H9 (cell line): ENCODE results near the gene UBE3A. TPM values are rescaled to one million over a fixed set of nuclear protein-coding genes. Genes with fewer than 3 reads are reported as not detected.

Experiments
- DNase-seq: peaks from one replicate; pipeline ENCODE4 v3.0.0-alpha.2; 2017
- H2AFZ ChIP-seq: one replicate; pipeline ENCODE4 v1.6.1; 2013; ENCODE audit warnings: mild to moderate bottlenecking, low read length, control low read depth, moderate library complexity
- H2AK5ac ChIP-seq: 2 replicates; pipeline ENCODE4 v1.6.1; 2013; ENCODE audit warnings: low read length, control low read depth, mixed read lengths; ENCODE audit not compliant: insufficient read length
- H2BK120ac ChIP-seq: one replicate; pipeline ENCODE4 v1.6.1; 2013; ENCODE audit warnings: low read depth, mild to moderate bottlenecking, low read length, control low read depth, inconsistent platforms; ENCODE audit not compliant: poor library complexity, severe bottlenecking
- H2BK12ac ChIP-seq: 2 replicates; pipeline ENCODE4 v1.6.1; 2013; ENCODE audit warnings: low read length, control low read depth, mixed read lengths, low read depth; ENCODE audit not compliant: insufficient read length
- H2BK15ac ChIP-seq: 2 replicates; pipeline ENCODE4 v1.6.1; 2013; ENCODE audit warnings: low read depth, low read length, control low read depth
- H2BK20ac ChIP-seq: one replicate; pipeline ENCODE4 v1.6.1; 2013; ENCODE audit warnings: low read depth, mild to moderate bottlenecking, low read length, control low read depth, inconsistent platforms; ENCODE audit not compliant: poor library complexity, severe bottlenecking
- H2BK5ac ChIP-seq: 2 replicates; pipeline ENCODE4 v1.6.1; 2013; ENCODE audit warnings: low read length, control low read depth, mixed read lengths; ENCODE audit not compliant: insufficient read length
- H3K14ac ChIP-seq: 2 replicates; pipeline ENCODE4 v1.6.1; 2013; ENCODE audit warnings: low read length, control low read depth; ENCODE audit not compliant: insufficient read depth
- H3K18ac ChIP-seq: 2 replicates; pipeline ENCODE4 v1.6.1; 2013; ENCODE audit warnings: low read depth, mild to moderate bottlenecking, mixed read lengths, low read length, control low read depth; ENCODE audit not compliant: insufficient read length
- H3K23ac ChIP-seq: 2 replicates; pipeline ENCODE4 v1.6.1; 2013; ENCODE audit warnings: low read length, control low read depth, mixed read lengths, low read depth; ENCODE audit not compliant: insufficient read length
- H3K23me2 ChIP-seq: 2 replicates; pipeline ENCODE4 v1.6.1; 2013; ENCODE audit warnings: low read depth, mild to moderate bottlenecking, mixed read lengths, low read length, control low read depth; ENCODE audit not compliant: insufficient read length, poor library complexity, severe bottlenecking
- H3K27ac ChIP-seq: 2 replicates; pipeline ENCODE4 v1.5.1; 2013; ENCODE audit warnings: low read length, control low read depth, mixed read lengths, low read depth; ENCODE audit not compliant: insufficient read length
- H3K27me3 ChIP-seq: 2 replicates; pipeline ENCODE4 v1.6.1; 2013; ENCODE audit warnings: low read length, control low read depth, inconsistent platforms; ENCODE audit not compliant: insufficient read depth
- H3K4ac ChIP-seq: 2 replicates; pipeline ENCODE4 v1.6.1; 2013; ENCODE audit warnings: low read depth, mild to moderate bottlenecking, control low read depth, inconsistent platforms, low read length, moderate library complexity
- H3K4me1 ChIP-seq: 2 replicates; pipeline ENCODE4 v1.6.1; 2013; ENCODE audit warnings: low read length, control low read depth, inconsistent platforms; ENCODE audit not compliant: insufficient read depth
- H3K4me2 ChIP-seq: 2 replicates; pipeline ENCODE4 v1.6.1; 2013; ENCODE audit warnings: low read length, control low read depth, mixed read lengths; ENCODE audit not compliant: insufficient read length, insufficient read depth
- H3K56ac ChIP-seq: 2 replicates; pipeline ENCODE4 v1.6.1; 2013; ENCODE audit warnings: low read depth, mild to moderate bottlenecking, mixed read lengths, low read length, control low read depth; ENCODE audit not compliant: insufficient read length
- H3K79me1 ChIP-seq: 2 replicates; pipeline ENCODE4 v1.6.1; 2013; ENCODE audit warnings: low read depth, mild to moderate bottlenecking, moderate library complexity, low read length, control low read depth, inconsistent platforms; ENCODE audit not compliant: insufficient read depth, poor library complexity, severe bottlenecking
- H3K79me2 ChIP-seq: 2 replicates; pipeline ENCODE4 v1.6.1; 2013; ENCODE audit warnings: low read length, control low read depth, inconsistent platforms; ENCODE audit not compliant: insufficient read depth
- H3K9ac ChIP-seq: 2 replicates; pipeline ENCODE4 v1.6.1; 2013; ENCODE audit warnings: low read length, control low read depth, mixed read lengths; ENCODE audit not compliant: insufficient read length; ENCODE audit errors: extremely low read depth
- H3K9me3 ChIP-seq: one replicate; pipeline ENCODE4 v1.6.1; 2013; ENCODE audit warnings: low read depth, low read length, inconsistent platforms; ENCODE audit not compliant: control insufficient read depth
- H3T11ph ChIP-seq: one replicate; pipeline ENCODE4 v1.6.1; 2013; ENCODE audit warnings: mild to moderate bottlenecking, low read length, control low read depth, inconsistent platforms
- H4K20me1 ChIP-seq: one replicate; pipeline ENCODE4 v1.6.1; 2013; ENCODE audit not compliant: control insufficient read depth, insufficient read length, insufficient read depth
- H4K5ac ChIP-seq: 2 replicates; pipeline ENCODE4 v1.6.1; 2013; ENCODE audit warnings: low read depth, mild to moderate bottlenecking, mixed read lengths, low read length, control low read depth; ENCODE audit not compliant: insufficient read length
- H4K8ac ChIP-seq: replicated peaks from 2 replicates; pipeline ENCODE4 v1.6.1; 2013; ENCODE audit warnings: low read length, control low read depth, mixed read lengths, low read depth; ENCODE audit not compliant: insufficient read length
- H4K91ac ChIP-seq: 2 replicates; pipeline ENCODE4 v1.6.1; 2013; ENCODE audit warnings: low read depth, mild to moderate bottlenecking, moderate library complexity, mixed read lengths, low read length, control low read depth; ENCODE audit not compliant: insufficient read length
- H3K27ac Mint-ChIP-seq, 3 experiments: 2 replicates in 2 of 3; 3 replicates in 1 of 3; pipeline ENCODE4 v1.8.0; 2020 to 2021; ENCODE audit warnings: mixed read lengths in 3 of 3, mild to moderate bottlenecking in 1 of 3, moderate library complexity in 1 of 3
- H3K27me3 Mint-ChIP-seq: 2 replicates; pipeline ENCODE4 v1.8.0; 2021; ENCODE audit warnings: low read depth, mild to moderate bottlenecking, moderate library complexity, mixed read lengths
- H3K36me3 Mint-ChIP-seq, 3 experiments: 2 replicates in 2 of 3; 3 replicates in 1 of 3; pipeline ENCODE4 v1.8.0; 2020 to 2021; ENCODE audit warnings: low read depth in 3 of 3, mixed read lengths in 3 of 3; ENCODE audit not compliant: insufficient read depth in 1 of 3
- H3K4me1 Mint-ChIP-seq, 2 experiments: 2 replicates each; pipeline ENCODE4 v1.8.0; 2020; ENCODE audit warnings: mixed read lengths in 2 of 2
- H3K4me3 Mint-ChIP-seq, 2 experiments: 2 replicates in 1 of 2; 3 replicates in 1 of 2; pipeline ENCODE4 v1.8.0; 2020 to 2021; ENCODE audit warnings: mild to moderate bottlenecking in 2 of 2, mixed read lengths in 2 of 2, moderate library complexity in 1 of 2
- H3K9me3 Mint-ChIP-seq, 2 experiments: 2 replicates in 1 of 2; 3 replicates in 1 of 2; pipeline ENCODE4 v1.8.0; 2020; ENCODE audit warnings: mild to moderate bottlenecking in 2 of 2, mixed read lengths in 2 of 2, moderate library complexity in 1 of 2
- WGBS: extraction: QIAGEN DNeasy Blood & Tissue Kit; methylation state at CpG from one replicate; pipeline ENCODE4 v1.1.7; 2013; ENCODE audit warnings: missing lambda C conversion rate, low lambda C conversion rate, mixed read lengths; ENCODE audit not compliant: insufficient read length; ENCODE audit errors: extremely low coverage; 5-methylcytosine and 5-hydroxymethylcytosine counted together
- total RNA-seq: library from RNA; stranded (reverse); gene quantifications from 2 replicates; pipeline ENCODE4 v1.2.1, GENCODE V29; 2021
- TF ChIP-seq, protein P1 (sequence below): fragments of 200-600 bp; sonication (generic); conservative IDR thresholded peaks from 3 replicates; pipeline ENCODE4 v1.8.0; 2021; ENCODE audit warnings: antibody characterized with exemption, mild to moderate bottlenecking

The UBE3A gene
- total RNA-seq, 1 experiment from 2014 or later = 108 TPM

DNA sequence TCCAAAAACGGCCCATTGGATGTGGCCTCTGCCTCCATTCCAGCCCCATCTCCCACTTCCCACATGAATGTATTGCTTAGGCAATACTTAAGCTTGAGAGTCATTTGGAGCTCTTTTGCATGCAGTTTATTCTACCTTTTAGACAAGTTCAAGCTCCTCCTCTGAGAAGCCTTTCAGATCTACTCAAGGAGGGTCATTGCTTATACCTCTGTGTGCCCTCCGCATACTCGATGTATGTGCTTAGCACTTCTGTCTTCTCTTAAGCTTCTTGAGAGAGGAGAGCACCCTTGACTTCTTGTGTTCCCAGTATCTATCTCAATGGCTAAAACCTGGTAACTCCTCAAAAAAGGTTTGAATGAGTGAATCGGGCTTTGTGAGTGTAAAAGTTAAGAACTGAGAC is 6.6 kb upstream of the UBE3A start:
- DNase-seq = no peak
- no peak overlapping the region for H4K5ac ChIP-seq
- H2BK15ac ChIP-seq = no peak overlapping the region
- no peak overlapping the region for H3K27ac Mint-ChIP-seq
- H3K79me1 ChIP-seq = no peaks in the 10 kb centered on the region
- peaks cover 4% of the 10 kb centered on the region in 2 experiments; a peak in 3 of 5 replicates for H3K9me3 Mint-ChIP-seq
- H3K4me1 ChIP-seq = no peaks in the 10 kb centered on the region
- no peak overlapping the region for H3K4ac ChIP-seq
- H2AK5ac ChIP-seq = no peak overlapping the region
- no peak overlapping the region for H3K9ac ChIP-seq
- no peak overlapping the region for H4K91ac ChIP-seq
- no peak overlapping the region for H3K4me3 Mint-ChIP-seq
- H4K8ac ChIP-seq = no peak overlapping the region
- H3T11ph ChIP-seq = no peak overlapping the region
- H3K56ac ChIP-seq = no peak overlapping the region
- no peak overlapping the region for H3K27ac ChIP-seq
- no peaks in the 10 kb centered on the region for H4K20me1 ChIP-seq
- no peaks in the 10 kb centered on the region for H3K27me3 ChIP-seq
- H3K23me2 ChIP-seq = no peaks in the 10 kb centered on the region
- WGBS = no CpG with 5 or more reads among the region's 4 CpGs
- H2BK12ac ChIP-seq = no peak overlapping the region
- no peaks in the 10 kb centered on the region for H3K79me2 ChIP-seq
- no peak overlapping the region for H3K18ac ChIP-seq
- TF ChIP-seq, protein P1, sequence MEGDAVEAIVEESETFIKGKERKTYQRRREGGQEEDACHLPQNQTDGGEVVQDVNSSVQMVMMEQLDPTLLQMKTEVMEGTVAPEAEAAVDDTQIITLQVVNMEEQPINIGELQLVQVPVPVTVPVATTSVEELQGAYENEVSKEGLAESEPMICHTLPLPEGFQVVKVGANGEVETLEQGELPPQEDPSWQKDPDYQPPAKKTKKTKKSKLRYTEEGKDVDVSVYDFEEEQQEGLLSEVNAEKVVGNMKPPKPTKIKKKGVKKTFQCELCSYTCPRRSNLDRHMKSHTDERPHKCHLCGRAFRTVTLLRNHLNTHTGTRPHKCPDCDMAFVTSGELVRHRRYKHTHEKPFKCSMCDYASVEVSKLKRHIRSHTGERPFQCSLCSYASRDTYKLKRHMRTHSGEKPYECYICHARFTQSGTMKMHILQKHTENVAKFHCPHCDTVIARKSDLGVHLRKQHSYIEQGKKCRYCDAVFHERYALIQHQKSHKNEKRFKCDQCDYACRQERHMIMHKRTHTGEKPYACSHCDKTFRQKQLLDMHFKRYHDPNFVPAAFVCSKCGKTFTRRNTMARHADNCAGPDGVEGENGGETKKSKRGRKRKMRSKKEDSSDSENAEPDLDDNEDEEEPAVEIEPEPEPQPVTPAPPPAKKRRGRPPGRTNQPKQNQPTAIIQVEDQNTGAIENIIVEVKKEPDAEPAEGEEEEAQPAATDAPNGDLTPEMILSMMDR = no peak
- H2BK120ac ChIP-seq = no peak overlapping the region
- H2BK20ac ChIP-seq = no peak overlapping the region
- H3K36me3 Mint-ChIP-seq = no peaks in the 10 kb centered on the region
- H3K23ac ChIP-seq = no peak overlapping the region
- H3K9me3 ChIP-seq = no peaks in the 10 kb centered on the region
- no peak overlapping the region for H2BK5ac ChIP-seq
- H3K14ac ChIP-seq = no peak overlapping the region
- H3K27me3 Mint-ChIP-seq = no peaks in the 10 kb centered on the region
- no peak overlapping the region for H2AFZ ChIP-seq
- no peaks in the 10 kb centered on the region for H3K4me1 Mint-ChIP-seq
- no peak overlapping the region for H3K4me2 ChIP-seq
